BJ (cell line): ENCODE data around the gene PKHD1. TPM values are rescaled to one million over a fixed set of nuclear protein-coding genes. Genes with fewer than 3 reads are reported as not detected.

Experiments
- CTCF ChIA-PET: fragments of 350-600 bp; formaldehyde crosslinking; extraction: SDS; loops from one replicate; lab custom pipeline; 2021; ENCODE audit warnings: antibody characterized with exemption, inconsistent platforms; lab: Yijun Ruan, JAX
- POLR2A ChIA-PET: fragments of 300-600 bp; sonication (Branson Sonifier 250); formaldehyde crosslinking; extraction: SDS; loops from one replicate; lab custom pipeline; 2021; ENCODE audit warnings: antibody characterized with exemption; lab: Charles Lee
- DNase-seq: peaks from one replicate; pipeline ENCODE4 v3.0.0-alpha.2; 2011; ENCODE audit warnings: low read depth
- H3K27me3 ChIP-seq: 2 replicates; pipeline ENCODE4 v1.6.0; 2011; ENCODE audit warnings: low read length; ENCODE audit not compliant: control insufficient read depth, insufficient read depth
- H3K36me3 ChIP-seq: 2 replicates; pipeline ENCODE4 v1.5.1; 2011; ENCODE audit warnings: low read length; ENCODE audit not compliant: control insufficient read depth, insufficient read depth
- H3K4me3 ChIP-seq: 2 replicates; pipeline ENCODE4 v1.5.1; 2011; ENCODE audit warnings: low read depth, mild to moderate bottlenecking, control low read depth, low read length
- CTCF ChIP-seq: IDR thresholded peaks from 2 replicates; pipeline ENCODE4 v1.5.1; 2011; ENCODE audit warnings: low read depth, mild to moderate bottlenecking, control low read depth, inconsistent platforms, low read length, moderate library complexity; ENCODE audit not compliant: insufficient read depth
- polyA plus RNA-seq: library from polyadenylated mRNA; depleted of rRNA; stranded (reverse); fragments of >200 nt; gene quantifications from 2 replicates; pipeline ENCODE4 v1.2.3, GENCODE V29; 2011

Gene PKHD1
- polyA plus RNA-seq, 1 experiment = not detected

GRCh38 chr6:52134011-52134410 lies 46.6 kb upstream of the PKHD1 start:
- no peaks in the 10 kb centered on the region for H3K36me3 ChIP-seq
- POLR2A ChIA-PET = no interaction called here

GRCh38 chr6:52133324-52133723 lies 45.9 kb upstream of the PKHD1 start:
- no peak for DNase-seq
- Histone ChIP-seq H3K27me3 (peaks cover 1% of the 10 kb centered on the region; the same call in 1 of the 2 replicates), H3K36me3 (no peaks in the 10 kb centered on the region), H3K4me3 (no peak overlapping the region)
- TF ChIP-seq CTCF = no peak
- CTCF ChIA-PET = no interaction called here
- POLR2A ChIA-PET = no interaction called here

More at GRCh38 chr6:52134011-52134410, 46.6 kb upstream of the PKHD1 start:
- no peak overlapping the region for H3K4me3 ChIP-seq
- CTCF ChIA-PET = no interaction called here
- no peak for TF ChIP-seq CTCF
- H3K27me3 ChIP-seq = peaks cover 1% of the 10 kb centered on the region; the same call in 1 of the 2 replicates
- DNase-seq = no peak

- no peak for DNase-seq
- H3K36me3 ChIP-seq = no peaks in the 10 kb centered on the region
- H3K4me3 ChIP-seq = no peak overlapping the region
- POLR2A ChIA-PET = no interaction called here
- CTCF ChIA-PET = no interaction called here
- no peak for TF ChIP-seq CTCF
- H3K27me3 ChIP-seq = 0 out of 2 replicates have a peak, but pooled peaks cover under 1% of the 10 kb centered on the region
These were observed 44.9 kb upstream of the PKHD1 start for GRCh38 chr6:52132292-52132691.

- Histone ChIP-seq H3K4me3 (no peak overlapping the region), H3K27me3 (no peaks in the 10 kb centered on the region), H3K36me3 (no peaks in the 10 kb centered on the region)
- POLR2A ChIA-PET = no interaction called here
- CTCF ChIA-PET = no interaction called here
- no peak for TF ChIP-seq CTCF
- no peak for DNase-seq
These were observed 43.0 kb upstream of the PKHD1 start for GRCh38 chr6:52130440-52130839.

GRCh38 chr6:52127957-52128356 lies 40.5 kb upstream of the PKHD1 start:
- Histone ChIP-seq H3K36me3 (no peaks in the 10 kb centered on the region), H3K4me3 (no peak overlapping the region), H3K27me3 (no peaks in the 10 kb centered on the region)
- no peak for TF ChIP-seq CTCF
- POLR2A ChIA-PET = no interaction called here
- no peak for DNase-seq
- CTCF ChIA-PET = no interaction called here
